Glomerular visceral epithelial cell (primary cell): ENCODE measurements around the gene NKX6-2.

Experiments
- DNase-seq: peaks from one replicate; pipeline ENCODE4 v3.0.0-alpha.2; 2016; ENCODE audit errors: extremely low spot score

The NKX6-2 gene

DNA sequence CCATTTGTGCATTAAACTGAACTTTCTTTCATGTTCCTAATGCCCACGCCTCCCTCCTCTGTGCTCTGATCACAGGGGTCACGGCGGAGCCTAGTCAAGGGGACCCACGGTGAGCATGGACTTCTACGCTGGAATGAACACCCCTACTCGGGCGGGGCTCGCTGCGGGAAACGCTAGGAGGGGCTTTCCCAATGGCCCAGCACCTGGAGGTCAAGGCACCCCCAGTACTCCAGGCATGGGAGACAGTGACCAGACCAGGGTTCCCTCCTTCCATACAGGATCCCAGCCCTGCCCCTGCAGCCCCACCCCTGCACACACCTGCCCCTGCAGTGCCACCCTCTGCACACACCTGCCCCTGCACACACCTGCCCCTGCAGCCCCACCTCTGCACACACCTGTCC lies 27.1 kb upstream of the NKX6-2 start:
- DNase-seq, result no peak

DNA sequence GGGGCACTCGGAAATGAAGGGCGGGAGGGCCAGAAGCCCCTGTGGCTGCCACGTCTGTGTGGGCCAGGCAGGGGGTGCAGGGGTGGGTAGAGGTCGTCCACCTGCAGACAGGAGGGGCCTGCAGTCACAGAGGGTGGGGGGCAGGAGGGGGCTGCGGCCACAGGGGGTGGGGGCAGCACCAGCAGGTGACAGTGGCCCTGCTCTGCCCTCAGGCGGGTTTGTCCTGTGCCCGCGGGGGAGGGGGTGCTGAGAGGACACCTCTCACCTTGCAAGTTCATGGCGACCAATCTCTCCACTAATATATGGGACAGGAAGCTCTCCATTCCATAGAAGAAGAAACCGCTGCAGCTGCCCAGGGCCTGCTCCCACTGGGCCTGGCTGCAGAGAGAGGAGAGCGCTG lies 26.6 kb upstream of the NKX6-2 start:
- no peak for DNase-seq

DNA sequence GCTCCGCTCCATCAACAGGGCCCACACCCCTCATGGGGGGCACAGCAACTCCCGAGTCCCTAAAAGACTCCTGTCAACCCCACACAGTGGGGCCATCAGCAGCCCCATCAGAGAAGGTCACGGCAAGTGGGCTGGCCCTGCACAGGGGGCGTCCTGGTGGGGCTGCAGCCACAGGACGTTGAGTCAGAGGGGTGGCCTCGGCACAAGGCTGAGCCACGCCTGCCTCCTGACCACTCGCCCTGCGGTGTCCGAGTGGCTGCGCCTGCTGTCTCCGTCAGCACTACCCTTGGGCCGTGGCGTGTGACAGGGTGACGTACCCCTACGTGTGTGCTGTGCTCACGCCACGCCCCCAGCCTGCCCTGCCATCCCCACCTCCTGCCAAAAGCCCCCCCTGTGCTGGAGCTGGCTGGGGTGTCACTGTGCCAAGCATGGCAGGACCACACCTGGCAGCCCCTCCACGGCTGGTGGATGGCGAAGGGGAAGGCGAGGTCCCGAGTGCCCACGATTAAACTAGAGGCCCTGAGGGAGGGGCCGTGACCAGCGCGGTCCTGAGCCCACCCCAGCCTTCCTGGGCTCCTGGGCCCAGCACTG lies 26.0 kb upstream of the NKX6-2 start:
- no peak for DNase-seq

DNA sequence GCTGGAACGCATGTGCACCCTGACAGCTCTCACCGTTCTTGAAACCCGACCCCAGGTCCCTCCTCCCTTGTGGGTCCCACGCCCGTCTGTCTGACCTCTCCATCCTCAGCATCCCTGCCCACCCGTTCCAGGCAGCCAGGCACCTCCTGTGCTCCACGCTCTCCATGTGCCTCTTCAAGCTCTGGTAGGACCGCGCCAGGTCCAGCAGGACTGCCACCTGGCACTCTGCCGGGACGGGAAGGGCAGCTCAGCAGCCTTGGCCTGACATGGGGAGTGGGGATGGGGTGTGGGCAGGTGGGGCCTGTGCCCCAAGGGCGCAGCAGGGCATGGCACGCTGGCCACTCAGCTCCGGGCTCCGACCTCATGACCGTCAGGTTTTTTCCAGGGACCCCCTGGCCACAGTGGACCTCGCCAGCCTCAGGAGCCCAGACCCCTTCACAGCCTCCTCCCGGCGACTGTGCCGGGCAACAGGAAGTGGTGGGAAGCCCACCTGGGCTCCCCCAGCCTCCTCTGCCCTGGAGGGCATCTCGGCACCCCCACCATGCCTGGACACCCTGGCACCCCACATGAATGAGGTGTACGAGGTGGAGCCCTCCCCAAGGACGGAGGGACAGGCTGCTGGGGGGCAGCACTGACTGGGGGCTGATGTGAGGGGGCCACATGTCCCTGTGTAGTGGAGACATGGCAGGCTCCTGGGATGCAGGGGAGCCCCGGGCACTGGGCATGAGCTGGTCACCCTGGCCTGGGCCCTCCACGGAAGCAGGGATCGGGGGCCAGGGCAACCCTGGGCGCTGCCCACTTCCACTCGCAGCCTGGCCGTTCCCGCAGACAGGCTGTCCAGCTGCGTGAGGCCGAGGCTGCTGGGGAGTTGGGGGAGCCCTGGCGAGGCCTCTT lies 25.1 kb upstream of the NKX6-2 start:
- no peak for DNase-seq

DNA sequence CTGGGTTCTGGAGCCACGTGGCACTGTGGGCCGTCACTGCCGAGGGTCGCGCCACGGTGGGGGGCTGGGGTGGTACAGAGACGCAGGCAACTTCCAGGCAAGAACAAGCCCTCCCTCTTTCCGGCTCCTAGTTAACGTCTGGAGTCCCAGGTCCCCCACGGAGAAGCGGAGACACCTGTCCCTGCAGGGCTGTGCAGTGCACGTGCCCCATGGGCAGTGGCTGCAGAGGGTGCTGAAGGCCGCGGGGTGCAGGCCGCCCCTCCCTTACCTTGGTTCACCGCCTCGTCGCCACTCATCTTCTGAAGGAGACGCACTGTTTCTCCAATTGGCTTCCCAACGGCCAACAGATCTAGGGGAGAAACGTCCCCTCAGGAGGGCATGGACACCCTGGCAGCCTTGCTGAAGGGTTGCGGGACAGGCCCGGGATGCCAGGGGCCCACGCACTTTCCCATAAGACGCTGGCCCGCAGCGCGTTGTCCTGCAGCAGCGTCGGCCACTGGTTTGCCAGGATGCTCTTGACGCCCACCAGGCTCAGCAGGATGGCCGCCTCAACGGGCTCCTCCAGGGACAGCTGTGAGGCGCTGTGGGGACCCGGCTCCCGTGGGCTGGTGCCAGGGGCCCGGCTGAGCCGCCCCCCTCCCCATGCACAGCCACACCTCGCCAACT lies 24.3 kb upstream of the NKX6-2 start:
- no peak for DNase-seq

DNA sequence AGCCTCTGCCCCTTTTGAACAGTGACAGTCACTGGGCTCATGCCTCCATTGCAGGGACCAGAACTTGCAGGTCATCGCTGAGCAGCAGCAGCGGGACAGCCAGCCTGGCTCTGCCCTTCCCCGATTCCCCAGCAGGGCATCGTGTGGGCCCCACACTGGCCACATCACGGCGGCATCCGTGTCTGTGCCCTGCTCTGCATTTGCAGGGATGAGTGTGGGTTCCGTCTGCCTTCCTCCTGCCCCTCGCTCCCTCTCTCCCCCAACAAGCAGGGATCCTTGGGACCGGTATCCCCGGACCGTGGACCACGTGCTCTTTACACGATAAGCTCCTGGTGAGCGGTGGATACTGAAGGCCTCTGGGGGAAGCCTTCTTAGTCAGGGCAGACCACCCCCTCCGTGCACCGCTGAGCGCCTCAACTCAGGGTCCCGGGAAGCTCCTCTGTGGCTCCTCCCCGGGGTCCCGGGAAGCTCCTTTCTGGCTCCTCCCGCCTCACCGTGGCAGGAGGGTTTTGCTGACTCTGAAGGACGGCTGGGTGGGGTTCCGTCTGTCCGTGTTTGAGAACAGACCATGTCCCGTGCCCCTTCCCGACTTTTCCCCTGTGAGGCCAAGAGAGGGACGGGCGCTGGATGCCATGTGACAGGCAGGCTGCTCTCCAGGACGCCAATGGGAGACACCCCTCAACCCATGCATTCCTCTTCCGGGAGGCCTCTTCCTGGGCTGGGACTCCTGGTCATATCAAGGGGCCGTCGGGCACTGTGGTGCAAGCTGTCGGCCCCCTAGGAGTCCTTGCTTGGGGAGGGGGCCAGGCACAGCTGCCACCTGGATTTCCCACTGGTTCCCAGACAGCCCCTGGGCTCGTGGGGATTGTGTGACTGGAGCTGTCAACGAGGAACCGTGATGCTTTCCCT lies 23.5 kb upstream of the NKX6-2 start:
- no peak for DNase-seq

DNA sequence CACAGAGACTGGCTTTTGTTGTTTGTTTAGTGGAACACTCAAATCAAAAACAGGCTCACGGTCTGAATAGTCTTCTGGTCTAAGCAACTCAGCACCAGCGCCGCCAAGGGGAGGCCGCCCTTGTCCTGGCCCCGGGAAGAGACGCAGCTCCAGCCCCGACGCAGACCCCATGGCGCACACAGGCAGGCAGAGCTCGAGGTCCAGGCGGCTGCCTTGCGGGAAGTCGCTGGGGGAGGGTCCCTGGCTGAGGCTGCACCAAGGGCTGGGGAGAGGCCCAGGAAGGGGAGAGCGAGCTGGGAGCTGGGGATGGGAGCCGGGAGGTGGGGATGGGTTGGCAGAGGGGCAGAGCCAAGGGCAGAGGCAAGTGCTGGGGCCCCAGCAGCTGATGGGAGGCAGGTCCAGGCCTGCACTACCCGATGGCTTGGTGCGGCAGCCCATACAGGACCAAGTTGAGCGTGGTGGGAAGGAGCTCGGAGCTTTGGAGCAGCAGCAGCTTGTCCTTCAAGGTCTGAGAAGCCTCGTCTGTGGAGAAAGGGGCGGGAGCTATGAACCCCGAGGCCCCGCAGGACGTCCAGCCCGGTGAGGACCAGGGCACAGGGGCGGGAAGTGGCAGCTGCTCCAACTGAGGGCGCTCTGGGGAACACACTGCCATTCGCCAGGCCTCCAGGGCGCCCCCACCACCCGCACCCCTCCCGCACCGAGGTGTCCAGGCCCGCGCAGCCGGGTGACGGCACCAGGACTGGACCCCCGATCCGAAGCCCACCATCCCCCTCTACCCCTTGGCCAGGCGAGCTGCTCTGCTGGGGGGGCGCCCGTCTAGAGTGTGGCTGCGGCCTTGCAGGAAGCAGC lies 22.7 kb upstream of the NKX6-2 start:
- no peak for DNase-seq

DNA sequence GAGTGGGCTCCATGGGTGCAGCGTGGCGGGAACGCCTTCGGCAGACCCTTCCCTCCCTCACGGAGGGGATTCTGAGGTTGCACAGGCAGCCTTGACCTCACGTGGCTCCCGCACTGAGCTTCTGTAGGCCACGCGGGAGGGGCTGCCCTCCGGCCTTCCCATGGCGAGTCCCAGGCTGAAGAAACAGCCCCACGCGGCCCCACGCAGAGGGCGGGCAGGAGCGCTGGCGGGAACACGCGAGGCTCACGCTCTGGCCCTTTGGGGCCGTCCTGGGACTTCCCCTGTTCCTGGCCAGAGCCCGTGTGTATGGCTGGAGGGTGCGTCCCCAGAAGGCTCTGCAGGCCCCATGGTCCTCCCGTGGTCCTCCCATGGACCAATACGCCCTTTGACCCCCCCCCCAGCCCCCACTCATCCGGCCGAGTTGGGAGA lies 21.7 kb upstream of the NKX6-2 start:
- DNase-seq, result no peak

DNA sequence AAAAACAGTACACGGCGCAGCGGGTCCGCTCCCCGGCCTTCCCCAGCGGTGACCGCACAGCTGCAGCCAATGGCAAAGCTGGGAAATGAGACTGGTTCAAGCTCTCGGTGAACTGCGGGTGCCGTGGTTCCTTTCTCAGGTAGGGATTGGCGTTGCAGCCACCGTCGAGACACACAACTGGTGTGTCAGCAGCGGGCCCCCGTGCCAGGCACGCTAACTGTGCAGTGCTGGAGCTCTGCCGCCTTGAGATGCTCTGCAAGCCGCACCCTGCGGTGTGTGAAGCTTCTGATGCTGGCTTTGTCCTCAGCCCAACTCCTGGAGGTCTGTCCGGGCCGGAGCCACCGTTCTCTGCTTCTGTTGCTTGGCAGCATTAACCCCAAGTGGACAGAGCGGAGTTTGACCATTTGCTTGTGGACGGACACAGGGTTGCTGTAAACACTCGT lies 20.6 kb upstream of the NKX6-2 start:
- no peak for DNase-seq

DNA sequence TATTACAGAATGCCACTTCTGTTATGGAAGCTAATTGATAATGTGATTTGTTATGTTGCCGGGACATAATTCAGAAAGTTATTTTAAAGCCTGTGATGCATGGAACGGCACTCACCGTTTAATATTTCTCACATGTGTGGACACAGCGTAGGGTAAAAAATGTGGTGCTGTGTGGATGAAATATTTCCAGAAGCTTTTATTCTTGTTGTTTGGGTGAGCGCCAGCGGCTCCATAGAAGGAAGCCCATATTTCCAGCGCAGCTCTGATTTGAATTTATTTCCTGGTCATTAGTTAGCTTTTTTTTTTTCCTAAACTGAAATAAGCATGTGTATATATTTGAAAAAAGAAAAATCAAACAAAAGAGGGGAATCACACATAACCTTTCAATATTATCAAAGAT lies 20.2 kb upstream of the NKX6-2 start:
- DNase-seq, result no peak

DNA sequence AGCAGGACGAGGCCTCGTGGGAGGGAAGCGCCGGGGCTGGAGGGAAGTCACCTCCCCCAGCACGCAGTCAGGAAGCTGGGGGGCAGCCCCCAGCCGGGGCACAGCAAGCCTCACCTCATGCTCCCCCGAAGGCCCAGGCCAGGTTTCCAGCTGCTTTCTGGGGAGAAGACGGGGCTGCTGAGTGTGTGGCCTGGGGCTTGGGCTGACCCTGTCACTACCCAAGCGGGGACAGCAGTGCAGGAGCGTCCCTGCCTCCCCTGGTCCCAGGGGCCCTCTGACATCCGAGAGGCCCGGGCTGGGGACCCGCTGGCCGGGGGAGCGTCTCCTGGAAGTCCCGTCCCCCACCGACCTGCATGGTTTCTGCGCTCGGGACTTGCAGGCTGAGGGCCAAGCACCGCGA lies 19.7 kb upstream of the NKX6-2 start:
- DNase-seq, result no peak

DNA sequence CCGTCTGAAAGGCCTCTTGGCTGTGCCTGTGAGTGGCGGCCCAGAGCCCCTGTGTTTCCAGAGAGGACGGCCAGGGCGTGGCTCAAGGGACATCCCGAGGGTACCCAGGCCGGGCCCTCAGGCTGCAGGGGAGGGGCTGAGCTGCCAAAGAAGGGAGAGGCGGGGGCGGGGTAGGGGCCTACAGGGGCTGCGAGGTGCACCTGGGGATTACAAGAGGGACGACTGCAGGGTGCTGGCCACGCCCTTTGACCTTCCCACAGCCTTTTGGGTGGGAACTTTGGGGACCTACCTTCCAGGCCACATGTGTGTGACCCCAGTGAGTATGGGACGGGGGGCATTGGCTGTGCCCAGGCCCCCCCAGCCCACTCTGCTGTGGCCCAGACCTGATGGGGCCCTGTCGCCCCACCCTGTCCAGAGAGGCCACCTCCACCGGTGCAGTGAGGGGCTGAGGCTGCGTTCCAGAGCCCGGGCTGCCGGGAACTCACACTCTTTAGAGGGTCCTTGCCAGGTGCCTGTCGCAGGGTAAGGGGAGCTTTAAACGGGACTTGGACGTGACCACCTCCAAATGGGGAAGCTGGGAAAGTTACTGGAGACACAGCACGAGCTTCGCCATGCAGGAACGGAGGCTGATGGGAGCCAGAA lies 19.0 kb upstream of the NKX6-2 start:
- no peak for DNase-seq

DNA sequence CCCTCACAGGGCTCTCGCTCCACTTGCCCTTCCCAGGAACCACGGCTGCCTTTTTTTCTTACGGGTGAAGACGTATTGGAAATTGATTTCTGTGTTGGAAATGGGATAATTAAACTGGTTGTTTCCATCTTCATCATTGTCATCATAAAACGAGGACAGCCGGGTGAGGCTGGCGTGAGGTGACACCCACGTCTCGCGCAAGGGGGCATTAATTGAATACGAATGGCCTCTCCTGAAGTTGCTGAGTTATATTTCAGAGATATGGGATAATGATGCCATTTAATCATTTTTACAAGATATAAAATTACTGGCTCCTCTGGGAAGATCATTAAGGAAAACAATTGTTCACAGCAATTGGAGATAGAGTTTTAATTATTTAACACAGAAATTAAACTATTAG lies 18.3 kb upstream of the NKX6-2 start:
- DNase-seq, result no peak

DNA sequence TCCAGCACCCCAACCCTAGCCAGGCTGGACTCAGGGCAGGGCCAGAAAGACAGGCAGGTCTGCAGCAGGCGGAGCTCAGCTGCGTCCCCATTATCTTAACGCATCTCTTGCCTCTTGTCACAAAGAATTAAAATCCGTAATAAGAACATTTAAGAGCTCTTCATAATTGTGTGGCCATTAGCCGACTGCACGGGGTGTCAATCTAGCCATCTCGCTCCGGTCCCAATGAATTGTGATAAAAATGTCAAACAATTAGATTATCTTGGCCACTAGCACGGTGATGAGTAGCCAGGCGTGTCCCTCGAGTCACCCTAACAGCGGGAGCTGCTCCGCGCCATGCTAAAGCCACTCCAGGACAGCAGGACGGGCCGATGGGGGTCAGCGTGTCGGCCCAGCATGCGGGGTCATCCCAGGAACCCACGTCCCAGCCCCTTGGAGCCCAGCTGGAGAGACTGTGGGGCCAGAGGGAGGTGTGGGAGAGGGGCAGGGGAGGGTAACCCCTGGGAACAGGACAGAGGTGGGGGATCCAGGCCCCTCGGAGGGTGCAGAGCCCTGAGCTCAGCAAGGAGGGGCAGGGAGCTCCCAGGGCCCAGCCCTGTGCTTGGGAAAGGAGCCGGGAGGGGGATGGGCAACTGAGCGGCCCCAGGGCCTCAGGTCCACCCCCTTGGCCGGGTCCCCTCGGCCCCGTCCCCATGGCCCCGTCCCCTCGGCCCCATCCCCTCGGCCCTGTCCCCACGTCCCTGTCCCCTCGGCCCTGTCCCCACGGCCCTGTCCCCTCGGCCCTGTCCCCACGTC lies 17.7 kb upstream of the NKX6-2 start:
- no peak for DNase-seq

DNA sequence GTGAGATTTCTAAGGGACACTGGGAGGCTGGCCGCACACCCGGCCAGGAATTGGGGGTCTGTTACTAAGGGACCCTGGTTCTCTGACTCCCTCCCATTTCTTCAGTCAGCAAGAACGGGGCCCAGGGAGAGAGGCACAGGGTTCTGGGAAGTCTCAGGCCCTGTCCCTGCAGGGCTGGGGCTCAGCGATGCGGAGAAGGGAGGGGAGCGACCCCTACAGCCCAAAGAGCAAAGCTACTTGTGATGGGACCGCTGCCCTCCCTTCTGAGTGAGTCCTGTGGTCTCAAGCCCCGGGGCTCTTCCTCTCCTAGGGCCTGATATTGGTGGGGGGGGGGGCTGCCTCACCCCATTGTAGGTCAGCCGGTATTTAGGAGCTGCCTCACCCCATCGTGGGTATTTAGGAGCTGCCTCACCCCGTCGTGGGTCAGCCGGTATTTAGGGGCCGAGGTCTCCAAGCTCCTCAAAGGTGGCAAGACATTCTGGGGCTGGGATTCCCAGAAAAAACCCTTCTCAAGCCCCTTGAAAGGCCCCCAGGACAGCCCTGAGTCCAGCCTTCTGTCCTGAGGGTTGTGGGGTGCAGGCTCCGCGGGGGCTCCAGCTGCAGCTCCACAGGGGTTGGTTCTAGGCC lies 16.9 kb upstream of the NKX6-2 start:
- DNase-seq, result no peak

DNA sequence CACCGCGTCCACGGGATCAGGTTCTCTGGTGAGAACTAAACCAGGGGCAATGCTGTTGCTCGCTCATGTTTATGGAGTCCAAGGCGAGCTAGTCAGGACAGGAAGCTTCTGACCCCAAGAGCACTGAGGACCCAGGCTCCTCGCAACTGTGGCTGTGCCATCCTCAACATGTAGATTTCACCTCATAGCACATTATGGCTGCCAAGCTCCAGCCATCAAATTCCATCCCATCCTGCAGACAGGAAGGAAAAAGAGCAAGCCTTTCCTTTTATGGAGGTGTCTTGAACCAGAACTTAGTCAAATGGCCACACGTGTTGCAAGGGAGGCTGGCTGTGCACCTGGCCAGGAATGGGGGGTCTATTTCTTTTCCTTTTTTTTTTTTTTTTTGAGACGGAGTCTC lies 16.1 kb upstream of the NKX6-2 start:
- no peak for DNase-seq

DNA sequence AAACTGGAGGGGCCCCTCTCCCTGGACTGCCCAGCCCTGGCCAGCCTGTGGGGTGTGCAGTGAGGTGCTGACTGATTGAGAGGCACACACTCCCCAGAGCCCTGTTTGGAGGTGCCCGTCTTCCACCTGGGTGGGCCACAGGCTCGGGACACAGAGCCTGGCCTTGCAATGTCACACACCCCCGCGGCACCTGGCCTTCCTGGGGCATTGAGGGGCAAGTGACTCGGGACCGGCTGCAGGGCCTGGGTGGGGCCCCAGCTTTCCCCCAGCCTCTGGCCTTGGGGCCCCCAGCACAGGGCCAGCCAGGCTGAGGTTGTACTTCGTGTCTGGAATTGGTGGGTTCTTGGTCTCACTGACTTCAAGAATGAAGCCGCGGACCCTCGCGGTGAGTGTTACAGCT lies 13.9 kb upstream of the NKX6-2 start:
- DNase-seq, result no peak

DNA sequence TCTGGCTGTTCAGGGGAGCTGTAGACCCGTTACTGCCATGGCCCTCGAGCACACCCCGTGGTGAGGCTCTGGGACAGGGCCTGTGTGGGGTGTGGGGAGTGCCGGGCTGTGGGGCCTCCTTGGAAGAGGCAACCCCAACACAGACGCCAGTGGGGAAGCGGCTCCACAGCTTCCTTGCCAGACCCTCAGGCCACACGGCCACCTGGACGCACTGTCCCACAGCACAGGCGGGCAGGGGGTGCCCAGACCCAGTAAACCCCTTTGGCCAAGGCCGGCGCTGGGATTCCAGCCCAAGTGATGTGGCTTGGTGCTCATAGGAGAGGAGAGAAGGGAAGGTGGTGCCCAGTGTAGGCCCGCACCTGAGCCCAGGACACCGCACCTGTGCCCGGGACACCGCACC lies 12.9 kb upstream of the NKX6-2 start:
- DNase-seq, result no peak

DNA sequence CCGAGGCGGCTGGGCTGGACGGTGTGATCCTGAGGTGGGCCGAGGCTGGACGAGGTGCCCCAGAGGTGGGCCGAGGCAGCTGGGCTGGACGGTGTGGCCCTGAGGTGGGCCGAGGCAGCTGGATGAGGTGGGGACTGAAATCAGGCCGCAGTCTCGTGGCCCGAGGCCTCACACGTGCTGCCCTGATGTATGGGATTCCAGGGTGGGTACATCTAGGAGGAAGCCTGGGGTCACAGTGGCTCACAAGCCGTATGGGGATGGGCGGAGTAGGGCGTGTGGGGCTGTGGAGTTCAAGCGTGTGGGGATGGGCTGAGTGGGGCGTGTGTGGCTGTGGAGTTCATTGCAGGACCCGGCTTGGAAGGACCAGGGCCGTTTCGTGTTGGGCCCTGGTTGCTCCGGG lies 12.5 kb upstream of the NKX6-2 start:
- DNase-seq, result no peak
